SKM-1 treated with dmso at 0.1 percent for 144 hours (cell line): ENCODE results near the gene NFASC.

Source experiments
- DNase-seq: peaks from one replicate; lab custom pipeline; 2025; ENCODE audit not compliant: unreplicated experiment; lab: John Stamatoyannopoulos, UW

The NFASC gene

DNA sequence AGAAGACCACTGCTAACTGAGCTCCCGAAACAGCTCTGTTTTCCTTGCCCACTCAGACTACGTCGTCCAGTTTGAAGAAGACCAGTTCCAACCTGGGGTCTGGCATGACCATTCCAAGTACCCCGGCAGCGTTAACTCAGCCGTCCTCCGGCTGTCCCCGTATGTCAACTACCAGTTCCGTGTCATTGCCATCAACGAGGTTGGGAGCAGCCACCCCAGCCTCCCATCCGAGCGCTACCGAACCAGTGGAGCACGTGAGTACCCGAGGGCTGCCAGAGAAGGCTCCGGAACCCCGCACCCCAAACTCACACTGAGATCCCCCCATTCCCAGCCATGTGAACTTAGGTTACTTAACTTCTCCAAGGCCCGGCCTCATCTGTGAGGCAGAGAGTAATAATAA is 108.6 kb downstream of the NFASC start:
- DNase-seq, result no peak

DNA sequence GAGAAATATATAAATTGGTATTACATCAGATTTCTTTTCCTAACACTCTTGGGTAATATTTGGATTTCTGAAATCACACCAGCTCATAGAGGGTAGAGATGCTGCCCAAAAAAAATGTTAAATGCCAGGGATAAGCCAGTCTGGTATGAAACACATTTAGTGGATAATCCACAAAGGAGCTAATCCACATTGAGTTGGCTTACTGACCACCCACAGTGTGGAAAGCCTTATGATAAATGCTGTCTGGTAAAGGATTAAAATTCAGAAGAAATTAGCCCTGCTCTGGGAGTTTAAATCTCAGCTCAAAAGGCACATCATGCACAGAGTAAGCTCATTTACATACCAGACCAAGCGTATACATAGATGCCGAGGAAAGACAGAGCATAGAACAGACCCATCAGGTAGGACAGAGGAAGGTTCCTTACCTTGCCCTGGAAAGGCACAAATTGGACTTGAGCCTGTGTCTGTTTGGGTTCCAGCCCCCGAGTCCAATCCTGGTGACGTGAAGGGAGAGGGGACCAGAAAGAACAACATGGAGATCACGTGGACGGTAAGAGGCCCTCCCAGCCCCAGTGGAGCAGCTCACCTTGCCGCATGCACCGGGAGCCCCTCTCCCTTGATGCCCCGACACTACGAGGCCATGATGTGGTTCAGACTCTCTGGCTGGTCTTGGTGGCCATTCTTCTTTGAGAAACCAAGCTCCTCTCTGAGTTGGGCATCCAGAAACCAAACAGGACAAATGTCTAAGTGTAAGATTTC is 109.4 kb downstream of the NFASC start:
- no peak for DNase-seq

DNA sequence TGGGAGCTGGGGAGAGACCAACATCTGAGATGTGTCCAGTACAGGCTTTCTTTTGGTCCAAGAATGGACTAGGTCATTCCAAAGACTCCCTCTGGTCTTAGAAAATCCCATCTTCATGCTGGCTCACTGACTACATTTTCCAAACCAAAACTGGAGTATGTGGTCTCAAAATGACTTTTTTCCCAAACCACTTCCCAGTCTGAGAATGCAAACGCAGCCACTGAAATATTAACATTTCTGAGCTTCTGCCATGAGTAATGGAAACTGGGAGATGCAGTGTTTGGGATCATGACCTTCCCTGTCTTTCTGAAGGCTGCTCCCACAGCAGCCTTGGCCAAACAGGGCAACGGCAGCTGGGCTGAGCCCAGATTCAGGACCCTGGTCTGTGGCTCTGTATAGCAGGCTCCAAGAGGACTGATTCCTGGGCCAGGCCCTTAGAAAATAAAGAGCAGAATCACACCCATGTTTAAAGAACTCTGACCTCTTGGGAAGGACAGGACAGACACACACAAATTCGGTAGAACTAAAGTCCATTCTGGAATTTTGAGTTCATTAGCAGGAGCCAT is 110.3 kb downstream of the NFASC start:
- DNase-seq, result no peak

DNA sequence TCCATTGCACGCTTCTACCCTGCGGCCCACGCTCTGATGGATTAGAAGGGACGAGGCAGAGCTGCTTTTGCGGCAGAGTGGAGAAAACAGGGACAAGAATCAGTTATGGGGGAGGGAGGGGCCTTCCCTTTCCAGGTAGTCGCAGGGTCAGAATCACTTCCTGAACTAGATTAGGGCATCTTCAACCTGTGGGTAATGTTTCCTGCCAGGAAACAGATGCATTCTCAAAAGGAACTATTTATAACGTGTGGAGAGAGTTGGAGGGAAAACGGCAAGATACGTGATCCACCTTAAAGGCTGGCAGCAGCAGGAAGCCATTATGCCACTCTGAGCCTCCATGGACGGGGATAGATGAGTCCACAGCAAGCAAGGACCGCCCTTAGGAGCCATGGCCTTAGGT is 112.5 kb downstream of the NFASC start:
- DNase-seq, result no peak

DNA sequence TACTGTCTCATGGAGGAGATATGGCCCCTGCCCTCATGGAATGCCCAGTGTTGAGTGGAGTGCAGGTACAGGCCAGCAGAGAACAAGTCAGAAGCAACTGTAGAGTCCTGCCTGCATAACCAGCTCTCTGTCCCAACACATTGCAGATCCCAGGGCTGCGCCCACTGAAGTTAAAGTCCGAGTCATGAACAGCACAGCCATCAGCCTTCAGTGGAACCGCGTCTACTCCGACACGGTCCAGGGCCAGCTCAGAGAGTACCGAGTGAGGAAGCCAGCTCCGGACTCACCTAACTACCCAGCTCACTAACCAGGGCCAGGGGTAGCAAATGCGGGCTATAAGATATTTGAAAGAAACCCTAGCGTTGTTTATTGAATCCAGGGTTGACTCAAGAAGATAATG is 113.2 kb downstream of the NFASC start:
- no peak for DNase-seq

DNA sequence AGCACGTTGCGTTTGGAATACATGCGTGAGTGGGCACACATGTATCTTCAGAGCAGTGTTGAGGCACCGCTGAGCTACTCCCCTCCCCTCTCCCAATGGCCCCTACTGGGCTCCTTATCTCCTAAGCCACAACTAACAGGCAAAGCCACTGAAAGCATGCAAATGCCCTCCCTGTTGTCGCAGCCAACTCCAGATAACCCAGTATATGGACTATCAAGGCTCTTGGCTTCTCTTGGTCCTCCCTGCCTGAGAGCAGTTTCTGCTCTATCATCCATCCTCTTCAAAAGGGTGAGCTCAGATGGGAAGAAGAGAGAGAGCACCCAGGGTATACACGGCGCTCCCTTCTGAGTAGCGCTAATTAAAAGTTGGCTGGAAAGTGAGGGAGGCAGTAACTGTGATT is 113.8 kb downstream of the NFASC start:
- DNase-seq, result no peak

DNA sequence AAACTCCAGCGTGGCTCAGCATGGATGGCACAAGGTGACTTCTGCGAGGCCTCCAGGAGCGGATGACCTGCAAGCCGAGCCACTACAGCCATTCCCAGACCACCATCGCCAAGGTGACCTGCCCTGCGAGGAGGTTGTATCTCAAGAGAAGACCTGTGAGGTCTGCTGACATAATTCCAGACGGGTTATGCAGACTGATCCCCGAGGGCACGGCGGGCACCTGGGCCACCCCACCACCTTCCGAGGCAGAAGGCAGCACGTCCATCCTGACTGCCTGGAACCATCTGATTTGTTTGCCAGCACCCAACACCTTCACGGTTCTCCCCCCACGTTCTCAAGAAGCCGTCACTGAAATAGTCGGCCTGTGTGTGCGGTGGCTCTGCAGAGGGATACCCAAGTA is 115.5 kb downstream of the NFASC start:
- DNase-seq, result no peak

DNA sequence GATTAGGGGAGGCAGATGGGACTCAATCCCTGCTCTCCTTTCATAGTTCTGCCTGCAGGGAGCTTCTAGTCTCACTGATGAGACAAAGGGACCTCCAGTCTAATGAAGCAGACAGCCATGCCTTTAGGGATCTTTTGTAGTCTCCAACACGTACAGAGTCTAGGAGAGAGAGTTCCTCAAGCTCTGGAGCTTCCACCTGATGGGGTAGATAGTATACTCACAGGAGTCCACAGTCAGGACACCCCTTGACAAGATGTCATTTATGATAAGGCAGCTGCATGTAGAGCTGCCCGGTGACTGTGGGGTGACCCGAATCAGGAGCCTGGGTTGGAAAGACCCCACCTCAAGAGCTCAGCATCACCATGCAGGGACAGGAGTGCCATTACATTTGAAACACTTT is 117.0 kb downstream of the NFASC start:
- DNase-seq, result no peak

GRCh38 chr1:204988196-204988595 is 117.5 kb downstream of the NFASC start:
- no peak for DNase-seq

DNA sequence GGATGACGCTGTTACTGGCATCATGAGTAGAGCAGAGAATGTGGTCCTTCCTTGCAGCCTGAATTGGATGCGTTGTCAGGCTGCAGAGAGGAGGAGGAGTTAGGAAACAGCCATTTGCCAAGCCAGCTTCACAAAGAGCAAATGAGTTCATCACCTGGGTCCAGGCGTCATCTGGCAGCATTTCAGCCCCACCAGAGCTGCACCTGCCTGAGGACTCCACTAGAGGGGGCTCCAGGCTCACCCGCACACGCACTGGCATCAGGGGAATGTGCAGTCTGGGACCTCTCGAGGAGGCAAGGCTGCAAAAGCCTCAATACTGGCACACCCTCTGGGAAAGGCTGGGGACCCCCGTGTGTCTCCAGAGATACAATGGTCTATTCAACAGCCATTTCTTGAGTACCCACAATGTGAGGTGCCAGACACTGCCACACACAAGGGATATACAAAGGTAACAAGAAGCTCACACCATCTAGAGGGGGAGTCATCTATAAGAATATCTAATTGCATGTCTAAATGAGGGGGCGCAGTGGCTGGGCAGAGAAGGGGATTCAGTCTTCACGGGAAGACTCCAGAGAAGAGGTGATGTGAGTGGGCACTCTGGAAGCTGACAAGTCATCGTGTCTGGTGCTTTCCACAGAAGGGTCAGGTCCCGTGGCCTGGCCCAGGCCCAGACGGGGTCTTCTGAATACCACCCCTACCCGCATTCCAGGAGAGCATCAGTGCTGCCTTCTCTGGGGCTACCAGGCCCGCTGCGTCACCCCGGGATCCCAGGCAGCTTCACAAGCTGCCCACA is 118.8 kb downstream of the NFASC start:
- peak; percentile 70 for DNase-seq

GRCh38 chr1:204990059-204990664 is 119.5 kb downstream of the NFASC start:
- DNase-seq, result no peak

DNA sequence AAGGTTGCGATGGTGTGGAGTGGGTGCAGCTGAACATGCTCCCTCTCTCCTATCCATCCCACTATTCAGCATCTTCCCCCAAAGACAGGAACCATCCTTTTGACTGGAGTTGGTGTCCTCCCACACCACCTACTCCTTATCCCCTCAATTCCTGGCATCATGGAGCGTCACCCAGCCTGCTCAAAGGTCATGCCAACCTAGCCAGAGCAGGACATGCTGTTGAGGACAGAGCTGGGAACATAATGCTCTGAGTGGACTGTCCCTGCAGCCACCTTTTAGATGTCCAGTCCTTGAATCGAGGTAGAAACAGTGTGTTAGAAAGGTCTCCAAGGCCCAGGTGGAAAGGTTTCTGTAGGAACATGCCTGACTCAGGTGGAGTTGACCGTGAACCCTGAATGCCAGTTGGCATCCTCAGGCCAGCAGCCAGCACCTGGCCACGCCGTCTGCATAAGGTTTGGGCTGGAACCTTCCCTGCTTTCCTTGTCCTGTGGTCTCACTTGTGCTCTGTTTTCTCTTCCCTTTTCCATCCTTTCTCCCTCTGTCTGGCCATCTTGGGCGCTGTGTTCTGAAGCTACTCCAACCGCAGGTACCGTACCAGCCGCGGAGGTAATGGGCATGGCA is 120.2 kb downstream of the NFASC start:
- no peak for DNase-seq

- no peak for DNase-seq
Measured at GRCh38 chr1:204991342-204991844, 120.7 kb downstream of the NFASC start.

DNA sequence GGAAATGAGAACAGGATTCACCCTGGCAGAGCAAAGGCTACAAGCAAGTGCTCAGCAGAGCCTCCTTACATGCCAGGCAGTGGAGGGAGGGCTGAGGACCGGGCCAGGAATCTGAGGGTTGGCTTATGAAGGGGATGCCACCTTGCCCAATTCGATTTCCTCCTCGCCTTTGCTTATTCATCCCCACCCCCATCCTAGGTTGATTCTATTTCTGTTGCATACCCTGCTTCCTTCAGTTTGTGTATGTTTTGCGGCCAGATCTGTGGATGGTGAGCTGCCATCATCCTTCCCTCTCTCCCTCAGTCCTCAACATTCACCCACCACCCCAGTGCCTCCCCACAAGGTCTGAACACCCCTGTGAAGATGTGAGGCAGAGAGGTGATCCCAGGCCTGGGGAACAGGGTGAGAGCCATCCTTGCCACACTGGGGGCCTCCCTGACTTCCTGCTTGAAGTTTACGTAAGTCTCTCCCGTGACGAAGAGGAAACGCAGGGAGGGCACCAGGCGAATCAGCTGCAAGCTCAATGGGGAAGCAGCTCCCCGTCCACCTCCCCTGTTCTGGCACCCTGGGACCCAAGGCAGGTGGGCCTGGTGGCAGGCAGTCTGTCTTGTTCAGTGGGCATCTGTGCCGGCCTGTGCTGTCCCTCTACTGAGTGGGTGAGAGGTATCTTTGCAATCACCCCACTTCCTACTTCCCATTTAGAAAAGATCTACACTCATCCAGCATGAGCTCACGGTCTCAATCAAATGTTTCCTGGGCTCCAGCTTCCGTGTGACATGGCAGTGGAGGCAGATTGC is 121.7 kb downstream of the NFASC start:
- peak; percentile 58 for DNase-seq

- DNase-seq, result no peak
Measured at GRCh38 chr1:204992998-204993314, 122.3 kb downstream of the NFASC start.

DNA sequence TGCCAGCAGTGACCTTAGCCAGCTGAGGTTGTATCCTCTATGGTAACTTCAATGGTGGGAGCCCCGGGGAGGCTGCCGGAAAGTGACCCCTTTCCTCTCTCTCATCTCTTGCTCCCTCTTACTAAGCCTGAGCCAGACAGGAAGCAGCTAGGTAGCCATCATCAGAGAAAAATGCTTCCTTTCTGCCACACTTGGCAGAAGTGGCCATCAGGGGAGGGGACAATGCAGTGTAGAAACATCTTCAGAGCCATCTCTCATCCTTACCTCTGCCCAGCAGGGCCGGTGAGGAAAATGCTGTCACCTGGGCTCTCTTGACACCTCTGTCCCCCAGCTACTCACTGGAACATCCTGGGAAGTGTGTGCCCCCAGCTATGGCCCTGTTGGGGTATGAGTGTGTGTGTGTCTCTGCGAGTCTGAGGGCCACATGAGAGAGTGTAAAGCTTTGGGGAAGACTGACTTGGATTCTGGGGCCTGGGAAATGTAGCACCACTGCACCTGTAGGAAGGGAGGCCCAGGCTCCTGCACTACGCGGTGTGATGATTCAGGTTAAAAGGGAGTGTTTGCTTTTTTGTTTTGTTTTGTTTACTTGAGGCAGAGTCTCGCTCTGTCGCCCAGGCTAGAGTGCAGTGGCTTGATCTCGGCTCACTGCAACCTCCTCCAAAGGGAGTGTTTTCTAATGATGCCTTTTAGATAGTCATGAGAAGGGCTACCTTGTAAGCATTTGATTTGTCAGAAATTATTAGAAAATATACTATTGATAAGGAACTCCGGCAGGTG is 123.6 kb downstream of the NFASC start:
- no peak for DNase-seq

- DNase-seq, result no peak
Measured at GRCh38 chr1:204996981-204997380, 126.3 kb downstream of the NFASC start.

- DNase-seq, result no peak
Measured at GRCh38 chr1:204997591-204998355, 127.1 kb downstream of the NFASC start.

GRCh38 chr1:205001162-205001561 is 130.5 kb downstream of the NFASC start:
- no peak for DNase-seq
